Subcutaneous adipose tissue (tissue), 4 donors: ENCODE results near the gene NCOA1. TPM values are rescaled to one million over a fixed set of nuclear protein-coding genes. Genes with fewer than 3 reads are reported as not detected.

Experiments used
- CTCF ChIP-seq: fragments of 450-650 bp; IDR thresholded peaks from one replicate; pipeline ENCODE4 v1.5.1; 2016; ENCODE audit warnings: low read depth, mild to moderate bottlenecking, control low read depth, antibody characterized with exemption, moderate library complexity
- total RNA-seq, 4 donors: library from RNA; depleted of rRNA; stranded (reverse); fragments of >200 nt; gene quantifications; one replicate each; pipeline ENCODE4 v1.1.0, GENCODE V29; 2016

NCOA1 gene
- total RNA-seq, 4 donors from 2014 or later, result 48.2 to 84.6 (median 53.1) TPM

GRCh38 chr2:24576617-24577016, 85.6 kb downstream of the NCOA1 start:
- no peak for TF ChIP-seq CTCF

DNA sequence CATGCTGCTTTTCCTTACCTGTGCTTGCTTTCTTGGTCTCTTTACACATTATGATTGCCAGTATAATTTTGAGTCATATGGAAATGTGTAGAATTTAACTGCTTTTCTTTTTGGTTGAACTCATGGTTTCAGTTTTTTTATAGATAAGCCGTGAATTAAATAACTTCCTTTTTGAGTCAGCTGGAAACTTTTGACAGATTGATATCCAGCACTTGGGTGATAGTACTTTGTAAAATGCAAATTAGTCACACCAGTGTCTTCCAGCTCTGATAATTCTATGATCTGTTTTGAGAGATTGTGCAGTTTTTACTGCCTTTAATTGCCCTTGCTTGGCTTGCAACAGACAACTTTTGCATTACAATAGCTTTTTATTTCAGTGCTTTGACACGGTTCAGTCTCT, 86.4 kb downstream of the NCOA1 start:
- no peak for TF ChIP-seq CTCF

DNA sequence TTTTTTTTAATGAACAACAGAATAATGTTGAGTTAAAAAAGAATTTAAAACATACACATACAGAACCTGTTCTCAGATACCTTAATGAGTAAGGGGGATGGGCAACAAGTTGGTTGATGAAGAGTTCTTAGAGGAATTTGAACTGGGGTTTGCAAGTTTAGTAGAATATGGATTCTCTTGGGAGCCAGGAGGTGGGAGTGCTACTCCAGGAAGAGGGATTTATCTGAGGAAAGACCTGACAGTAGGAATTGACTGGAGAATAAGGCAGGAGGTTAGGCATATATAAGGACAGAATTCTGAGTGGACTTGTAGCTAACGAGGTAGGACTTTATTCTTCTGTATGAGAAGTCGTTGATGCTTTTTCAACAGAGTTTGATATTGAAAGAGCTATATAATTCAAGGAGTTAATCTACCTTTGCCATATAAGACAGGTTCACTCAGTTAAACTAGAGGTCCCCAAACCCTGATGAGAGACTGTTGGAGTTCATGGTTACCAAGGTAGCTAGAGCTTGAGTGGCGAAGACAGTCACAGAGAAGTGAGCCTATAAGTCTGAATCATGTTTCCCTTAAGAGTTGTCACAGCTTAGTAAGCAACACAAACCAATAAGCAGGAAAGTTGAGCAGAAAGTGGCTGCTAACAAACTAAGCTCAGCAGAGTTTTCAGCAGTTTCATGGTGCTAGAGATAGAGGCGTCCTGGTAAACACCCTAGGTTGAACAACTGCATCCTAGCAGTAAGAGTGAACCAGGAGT, 88.2 kb downstream of the NCOA1 start:
- no peak for TF ChIP-seq CTCF

GRCh38 chr2:24580561-24580960, 89.5 kb downstream of the NCOA1 start:
- TF ChIP-seq CTCF, result no peak

DNA sequence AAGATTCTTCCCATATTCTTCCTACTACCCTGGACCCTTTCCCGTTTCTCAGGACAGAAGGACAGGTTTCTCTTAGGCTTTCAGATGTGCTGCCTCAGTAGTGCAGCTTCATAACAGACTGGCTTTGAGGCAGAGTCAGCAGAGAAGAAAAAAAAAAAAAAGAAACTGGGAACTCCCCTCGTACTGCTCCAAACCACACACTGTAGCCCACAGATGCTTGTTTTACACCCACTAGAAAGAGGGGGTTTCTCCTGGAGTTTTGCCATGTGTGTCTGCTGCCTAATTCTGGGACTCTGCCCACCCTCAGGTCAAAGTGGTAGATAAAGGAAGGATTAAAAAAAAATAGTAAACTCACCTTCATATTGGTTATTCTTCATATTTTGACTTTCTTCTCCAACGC, 95.9 kb downstream of the NCOA1 start:
- no peak for TF ChIP-seq CTCF

- no peak for TF ChIP-seq CTCF
Observed at GRCh38 chr2:24588294-24588693, 97.2 kb downstream of the NCOA1 start.

GRCh38 chr2:24592441-24593100, 101.5 kb downstream of the NCOA1 start:
- no peak for TF ChIP-seq CTCF
